IPS-18a (cell line): Measurements from ENCODE around the gene UMPS.
A peak's percentile ranks its signal among the peaks of the same experiment; 100 is the strongest.

Experiments used
- H3K27ac ChIP-seq: one replicate; pipeline ENCODE4 v1.5.1; 2013; ENCODE audit warnings: low read length
- H3K27me3 ChIP-seq: one replicate; pipeline ENCODE4 v1.6.1; 2013; ENCODE audit warnings: mild to moderate bottlenecking, low read length; ENCODE audit not compliant: control insufficient read depth, insufficient read depth
- H3K36me3 ChIP-seq: one replicate; pipeline ENCODE4 v1.6.1; 2013; ENCODE audit warnings: low read depth, low read length; ENCODE audit not compliant: control insufficient read depth
- H3K4me1 ChIP-seq: one replicate; pipeline ENCODE4 v1.6.1; 2013; ENCODE audit warnings: low read depth, low read length; ENCODE audit not compliant: control insufficient read depth
- H3K4me3 ChIP-seq: one replicate; pipeline ENCODE4 v1.5.1; 2013; ENCODE audit warnings: low read length
- H3K9ac ChIP-seq: one replicate; pipeline ENCODE4 v1.6.1; 2013; ENCODE audit warnings: mild to moderate bottlenecking, low read length, moderate library complexity
- H3K9me3 ChIP-seq: one replicate; pipeline ENCODE4 v1.6.1; 2013; ENCODE audit warnings: low read depth, low read length; ENCODE audit not compliant: control insufficient read depth

Gene UMPS

GRCh38 chr3:124730129-124730940 lies at the start of gene UMPS:
UMPS (plus strand) TSS chr3:124730452; CDS start chr3:124730472, 20 bp downstream.
- Histone ChIP-seq H3K27me3 (peaks cover 28% of the 10 kb centered on the region), H3K4me1 (no peaks in the 10 kb centered on the region), H3K27ac (peak within 1 kb of the TSS; percentile 82), H3K9me3 (no peaks in the 10 kb centered on the region), H3K9ac (peak within 1 kb of the TSS; percentile 96), H3K4me3 (peak within 1 kb of the TSS; percentile 97), H3K36me3 (peaks cover 9% of the 10 kb centered on the region)

- no peaks in the 10 kb centered on the region for H3K36me3 ChIP-seq
- H3K27ac ChIP-seq: no peak overlapping the region
Observed at GRCh38 chr3:124680521-124680920, 49.7 kb upstream of the UMPS start.

GRCh38 chr3:124682263-124682662 lies 48.0 kb upstream of the UMPS start:
- Histone ChIP-seq H3K9me3 (no peaks in the 10 kb centered on the region), H3K4me3 (no peak overlapping the region), H3K4me1 (no peaks in the 10 kb centered on the region), H3K36me3 (no peaks in the 10 kb centered on the region), H3K9ac (no peak overlapping the region), H3K27me3 (no peaks in the 10 kb centered on the region), H3K27ac (no peak overlapping the region)

More at GRCh38 chr3:124680521-124680920, 49.7 kb upstream of the UMPS start:
- no peaks in the 10 kb centered on the region for H3K9me3 ChIP-seq
- H3K4me3 ChIP-seq: no peak overlapping the region
- no peak overlapping the region for H3K9ac ChIP-seq
- no peaks in the 10 kb centered on the region for H3K4me1 ChIP-seq
- no peaks in the 10 kb centered on the region for H3K27me3 ChIP-seq

GRCh38 chr3:124684459-124684858 lies 45.8 kb upstream of the UMPS start:
- no peaks in the 10 kb centered on the region for H3K9me3 ChIP-seq
- H3K27me3 ChIP-seq: no peaks in the 10 kb centered on the region
- H3K4me1 ChIP-seq: no peaks in the 10 kb centered on the region
- H3K9ac ChIP-seq: no peak overlapping the region
- no peak overlapping the region for H3K27ac ChIP-seq
- H3K4me3 ChIP-seq: no peak overlapping the region
- no peaks in the 10 kb centered on the region for H3K36me3 ChIP-seq

GRCh38 chr3:124685067-124685466 lies 45.2 kb upstream of the UMPS start:
- Histone ChIP-seq H3K27me3 (no peaks in the 10 kb centered on the region), H3K4me1 (no peaks in the 10 kb centered on the region)

GRCh38 chr3:124685481-124685880 lies 44.8 kb upstream of the UMPS start:
- H3K4me3 ChIP-seq: no peak overlapping the region
- no peaks in the 10 kb centered on the region for H3K27me3 ChIP-seq
- H3K9me3 ChIP-seq: no peaks in the 10 kb centered on the region
- no peak overlapping the region for H3K9ac ChIP-seq
- H3K4me1 ChIP-seq: no peaks in the 10 kb centered on the region
- H3K36me3 ChIP-seq: no peaks in the 10 kb centered on the region
- H3K27ac ChIP-seq: no peak overlapping the region

More at GRCh38 chr3:124685067-124685466, 45.2 kb upstream of the UMPS start:
- Histone ChIP-seq H3K4me3 (no peak overlapping the region), H3K27ac (no peak overlapping the region), H3K9ac (no peak overlapping the region), H3K9me3 (no peaks in the 10 kb centered on the region), H3K36me3 (no peaks in the 10 kb centered on the region)

- H3K27me3 ChIP-seq: no peaks in the 10 kb centered on the region
- no peaks in the 10 kb centered on the region for H3K36me3 ChIP-seq
- H3K4me3 ChIP-seq: no peak overlapping the region
- no peak overlapping the region for H3K9ac ChIP-seq
- no peaks in the 10 kb centered on the region for H3K4me1 ChIP-seq
- no peaks in the 10 kb centered on the region for H3K9me3 ChIP-seq
- no peak overlapping the region for H3K27ac ChIP-seq
Observed at GRCh38 chr3:124686028-124686670, 44.1 kb upstream of the UMPS start.

- H3K4me3 ChIP-seq: no peak overlapping the region
- no peaks in the 10 kb centered on the region for H3K27me3 ChIP-seq
- H3K9ac ChIP-seq: no peak overlapping the region
- no peaks in the 10 kb centered on the region for H3K4me1 ChIP-seq
- H3K9me3 ChIP-seq: no peaks in the 10 kb centered on the region
- no peak overlapping the region for H3K27ac ChIP-seq
- no peaks in the 10 kb centered on the region for H3K36me3 ChIP-seq
Observed at GRCh38 chr3:124688581-124689454, 41.4 kb upstream of the UMPS start.

- no peaks in the 10 kb centered on the region for H3K27me3 ChIP-seq
- no peaks in the 10 kb centered on the region for H3K9me3 ChIP-seq
- H3K27ac ChIP-seq: no peak overlapping the region
- H3K4me1 ChIP-seq: no peaks in the 10 kb centered on the region
- H3K4me3 ChIP-seq: no peak overlapping the region
- no peak overlapping the region for H3K9ac ChIP-seq
- no peaks in the 10 kb centered on the region for H3K36me3 ChIP-seq
Observed at GRCh38 chr3:124691599-124691998, 38.7 kb upstream of the UMPS start.

GRCh38 chr3:124694486-124694885 lies 35.8 kb upstream of the UMPS start:
- Histone ChIP-seq H3K27me3 (no peaks in the 10 kb centered on the region), H3K4me1 (no peaks in the 10 kb centered on the region), H3K9ac (no peak overlapping the region), H3K4me3 (no peak overlapping the region), H3K9me3 (no peaks in the 10 kb centered on the region), H3K27ac (no peak overlapping the region), H3K36me3 (no peaks in the 10 kb centered on the region)

- no peaks in the 10 kb centered on the region for H3K4me1 ChIP-seq
- H3K36me3 ChIP-seq: no peaks in the 10 kb centered on the region
- H3K27me3 ChIP-seq: no peaks in the 10 kb centered on the region
- no peaks in the 10 kb centered on the region for H3K9me3 ChIP-seq
- H3K9ac ChIP-seq: no peak overlapping the region
- no peak overlapping the region for H3K27ac ChIP-seq
- H3K4me3 ChIP-seq: no peak overlapping the region
Observed at GRCh38 chr3:124695369-124695768, 34.9 kb upstream of the UMPS start.
